A673 (cell line): ENCODE data around the gene ACBD3. TPM values are rescaled to one million over a fixed set of nuclear protein-coding genes. Genes with fewer than 3 reads are reported as not detected.

Experiments
- BruUV-seq: library from RNA; stranded (reverse); fragments of 400-500 nt; replicated peaks from 2 replicates; lab custom pipeline; 2021; lab: Mats Ljungman, UMichigan
- CTCF ChIA-PET: fragments of 300-600 bp; sonication (Branson Sonifier 250); formaldehyde crosslinking; loops from one replicate; lab custom pipeline; 2022; ENCODE audit warnings: antibody characterized with exemption; lab: Charles Lee
- POLR2A ChIA-PET: fragments of 300-600 bp; sonication (Branson Sonifier 250); formaldehyde crosslinking; loops from one replicate; lab custom pipeline; 2022; ENCODE audit warnings: antibody characterized with exemption; ENCODE audit not compliant: low non-redundant PET; lab: Charles Lee
- DNase-seq: peaks from one replicate; pipeline ENCODE4 v3.0.0-alpha.2; 2015; ENCODE audit warnings: low spot score
- H3K27ac ChIP-seq: fragments of 200-600 bp; sonication (generic); 2 replicates; pipeline ENCODE4 v1.5.1; 2016; ENCODE audit warnings: mixed run types, low read depth, mild to moderate bottlenecking, mixed read lengths, antibody characterized with exemption, low read length; ENCODE audit not compliant: poor library complexity, severe bottlenecking
- H3K27me3 ChIP-seq: fragments of 200-600 bp; sonication (generic); replicated peaks from 2 replicates; pipeline ENCODE4 v1.6.1; 2017; ENCODE audit warnings: mixed run types, low read depth, mild to moderate bottlenecking, mixed read lengths, antibody characterized with exemption, low read length; ENCODE audit not compliant: insufficient read depth, poor library complexity
- H3K36me3 ChIP-seq: fragments of 200-600 bp; sonication (generic); 2 replicates; pipeline ENCODE4 v1.6.1; 2016; ENCODE audit warnings: mixed run types, mild to moderate bottlenecking, mixed read lengths, antibody characterized with exemption, low read length; ENCODE audit not compliant: insufficient read depth, poor library complexity, severe bottlenecking
- H3K4me1 ChIP-seq: fragments of 200-600 bp; sonication (generic); 2 replicates; pipeline ENCODE4 v1.6.1; 2017; ENCODE audit warnings: mixed run types, mild to moderate bottlenecking, mixed read lengths, antibody characterized with exemption, low read length; ENCODE audit not compliant: insufficient read depth, poor library complexity, severe bottlenecking
- H3K4me3 ChIP-seq: fragments of 200-600 bp; sonication (generic); 2 replicates; pipeline ENCODE4 v1.5.1; 2016; ENCODE audit warnings: low read depth, mixed run types, mild to moderate bottlenecking, mixed read lengths, low read length; ENCODE audit not compliant: poor library complexity, severe bottlenecking
- H3K9me3 ChIP-seq: fragments of 200-600 bp; sonication (generic); 2 replicates; pipeline ENCODE4 v1.6.1; 2016; ENCODE audit warnings: mixed run types, low read depth, mild to moderate bottlenecking, mixed read lengths, antibody characterized with exemption, low read length; ENCODE audit not compliant: poor library complexity, severe bottlenecking
- CTCF ChIP-seq: fragments of 300-800, 200-600 bp; sonication (generic); conservative IDR thresholded peaks from 2 replicates; pipeline ENCODE4 v1.5.1; 2017; ENCODE audit warnings: low read depth, mild to moderate bottlenecking, antibody characterized with exemption, low read length, moderate library complexity, mixed read lengths
- EZH2 ChIP-seq: fragments of 200-600 bp; sonication (generic); IDR thresholded peaks from 2 replicates; pipeline ENCODE4 v1.6.1; 2017; ENCODE audit warnings: borderline replicate concordance, low read depth, mild to moderate bottlenecking, mixed read lengths, antibody characterized with exemption, low read length; ENCODE audit not compliant: poor library complexity, severe bottlenecking
- intact Hi-C: fragments of 100-400 bp; cut with micrococcal nuclease; formaldehyde crosslinking; loops from one replicate; pipeline ENCODE4 v1.10.0; 2022; ENCODE audit not compliant: unreplicated experiment
- total RNA-seq: library from RNA; stranded (reverse); gene quantifications from 2 replicates; pipeline ENCODE4 v1.2.3, GENCODE V29; 2021

Gene ACBD3
- total RNA-seq, 1 experiment from 2014 or later, result 33.4 TPM

DNA sequence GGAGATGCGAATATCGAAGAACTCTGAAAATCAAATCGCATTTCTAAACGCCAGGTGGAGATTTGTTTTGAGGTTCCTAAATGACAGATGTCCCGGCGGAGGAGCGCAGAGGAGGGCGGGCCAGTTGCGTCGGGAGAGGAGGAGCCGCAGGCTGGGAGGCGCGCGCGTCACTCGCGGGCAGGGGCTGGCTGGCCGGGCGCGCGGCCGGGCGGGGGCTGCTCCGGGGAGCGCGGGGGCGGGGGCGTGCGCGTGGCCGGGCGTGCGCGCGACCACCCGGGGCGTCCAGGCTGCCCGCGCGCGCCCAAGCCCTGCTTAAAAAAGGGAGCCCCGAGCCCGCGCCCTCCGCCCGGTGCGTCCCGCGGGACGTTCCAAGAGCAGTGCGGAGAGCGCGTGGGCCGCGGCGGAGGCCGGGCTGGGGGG lies 76.7 kb downstream of the ACBD3 start:
- Histone ChIP-seq H3K4me3 (peak overlapping the region; percentile 76), H3K4me1 (peaks cover 32% of the 10 kb centered on the region), H3K36me3 (no peaks in the 10 kb centered on the region), H3K27ac (peak overlapping the region; percentile 95), H3K9me3 (no peaks in the 10 kb centered on the region), H3K27me3 (no peaks in the 10 kb centered on the region)
- TF ChIP-seq CTCF (no peak), EZH2 (no peak)
- ChIA-PET POLR2A (no interaction called here), CTCF (interaction anchor here (0.7 to 1.0 kb wide), 2 partner anchors 14 to 45 kb away, joined by 3 to 6 read pairs; no protein-coding TSS in a partner anchor)
- DNase-seq, result peak; percentile 96
- no TSS peak for BruUV-seq
- intact Hi-C loops, result loop anchor here (2.0 kb wide), 1 partner anchor 47 kb away; the partner anchor contains the start of gene H3-3A

GRCh38 chr1:226108935-226109828 lies 77.4 kb downstream of the ACBD3 start:
- intact Hi-C loops, result no loop called here
- CTCF ChIA-PET, result interaction anchor here (0.7 to 1.0 kb wide), 2 partner anchors 15 to 44 kb away, joined by 3 to 6 read pairs; no protein-coding TSS in a partner anchor
- POLR2A ChIA-PET, result interaction anchor here (0.7 kb wide), 1 partner anchor 1757 kb away, joined by 11 read pairs; no protein-coding TSS in a partner anchor

More at GRCh38 chr1:226108935-226109828, 77.4 kb downstream of the ACBD3 start:
- DNase-seq, result peak; percentile 94
- Histone ChIP-seq H3K27me3 (no peaks in the 10 kb centered on the region), H3K36me3 (no peaks in the 10 kb centered on the region), H3K27ac (peak overlapping the region; percentile 83), H3K4me3 (peak overlapping the region; percentile 76), H3K9me3 (no peaks in the 10 kb centered on the region), H3K4me1 (peaks cover 32% of the 10 kb centered on the region)
- no TSS peak for BruUV-seq
- TF ChIP-seq EZH2, result no peak
- TF ChIP-seq CTCF, result no peak
